ENCODE results near the gene CPSF7.
A peak's percentile ranks its signal among the peaks of the same experiment; 100 is the strongest.

The CPSF7 gene

DNA sequence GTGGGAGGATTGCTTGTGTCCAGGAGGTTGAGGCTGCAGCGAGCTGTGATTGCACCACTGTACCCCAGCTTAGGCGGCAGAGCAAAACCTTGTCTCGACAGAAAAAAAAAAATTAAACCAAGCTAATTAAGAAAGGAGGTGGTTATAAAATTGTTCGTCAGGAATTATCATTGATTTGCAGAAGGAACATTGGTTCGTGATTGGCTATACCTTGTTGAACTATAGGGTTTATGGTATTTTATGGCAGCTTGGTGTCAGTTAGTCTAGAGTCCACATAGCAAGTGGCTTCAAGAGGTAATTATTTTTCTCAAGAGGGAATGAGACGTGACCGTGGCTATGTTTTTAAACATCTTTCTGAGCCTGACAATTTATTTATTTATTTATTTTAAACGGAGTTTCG lies 48.9 kb downstream of the CPSF7 start:
- DNase-seq, result no peak

DNA sequence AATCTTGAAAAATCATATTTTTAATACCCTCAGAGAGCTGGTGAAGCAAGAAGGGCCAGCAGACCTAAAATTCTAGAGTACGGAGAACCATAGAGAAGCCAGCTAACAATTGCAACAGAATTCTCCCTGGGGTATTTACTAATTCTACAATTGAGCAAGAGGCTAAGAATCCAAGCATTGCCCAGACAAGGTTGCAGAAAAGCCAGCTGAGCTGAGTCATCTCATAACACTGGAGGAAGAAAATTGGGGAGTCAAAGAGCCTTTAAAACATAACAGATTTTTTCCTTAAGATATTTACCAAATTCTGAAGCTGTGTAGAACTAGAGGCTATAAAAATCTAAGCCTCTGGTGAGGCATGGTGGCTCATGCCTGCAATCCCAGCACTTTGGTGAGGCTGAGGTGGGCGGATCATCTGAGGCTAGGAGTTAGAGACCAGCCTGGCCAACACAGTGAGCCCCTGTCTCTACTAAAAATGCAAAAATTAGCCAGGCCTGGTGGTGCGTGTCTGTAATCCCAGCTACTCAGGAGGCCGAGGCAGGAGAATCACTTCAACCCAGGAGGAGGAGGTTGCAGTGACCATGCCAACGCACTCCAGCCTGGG lies 51.0 kb downstream of the CPSF7 start:
- DNase-seq, result peak; percentile 44

DNA sequence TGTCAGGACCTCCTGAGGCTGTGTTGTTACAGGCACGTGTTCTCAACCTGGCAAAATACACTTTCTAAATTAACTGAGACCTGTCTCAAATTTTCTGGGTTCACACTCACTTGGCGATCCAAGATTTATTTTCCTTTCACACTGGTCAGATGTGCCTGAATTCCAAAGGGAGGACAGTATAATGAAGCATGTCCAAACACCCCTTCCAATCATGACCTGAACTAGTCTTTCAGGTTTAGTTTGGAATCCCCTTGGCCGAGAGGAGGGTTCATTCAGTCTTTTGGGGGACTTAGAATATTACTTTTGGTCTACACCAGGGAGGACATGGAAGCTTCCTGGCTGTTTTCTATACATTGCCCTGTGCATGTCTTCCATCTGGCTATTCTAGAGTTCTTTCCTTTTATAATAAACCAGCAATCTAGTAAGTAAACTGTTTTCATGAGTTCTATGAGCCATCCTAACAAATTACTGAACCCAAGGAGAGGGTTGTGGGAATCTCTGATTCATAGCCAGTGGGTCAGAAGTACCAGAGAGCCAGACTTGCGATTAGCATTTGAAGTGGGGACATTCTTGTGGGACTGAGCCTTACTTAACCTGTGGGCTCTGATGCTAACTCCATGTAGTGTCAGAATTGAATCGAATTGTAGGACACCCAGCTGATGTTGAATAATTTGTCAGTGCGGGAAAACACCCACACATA lies 52.2 kb downstream of the CPSF7 start:
- DNase-seq, result no peak

DNA sequence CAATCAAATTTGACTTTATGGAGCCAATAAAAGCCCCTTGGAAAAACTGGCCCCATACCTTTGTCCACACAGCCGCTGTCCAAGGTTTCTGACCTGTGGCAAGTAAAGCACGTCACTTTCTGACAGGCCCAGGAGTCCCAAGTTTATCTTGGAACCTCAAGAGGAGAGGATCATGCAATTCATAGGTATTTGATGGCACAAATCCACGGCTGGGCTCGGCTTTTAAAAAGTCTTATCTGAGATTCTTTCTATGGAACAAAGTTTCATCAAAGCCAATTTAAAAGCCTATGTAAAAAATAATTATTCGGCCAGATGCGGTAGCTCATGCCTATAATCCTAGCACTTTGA lies 54.0 kb downstream of the CPSF7 start:
- no peak for DNase-seq

DNA sequence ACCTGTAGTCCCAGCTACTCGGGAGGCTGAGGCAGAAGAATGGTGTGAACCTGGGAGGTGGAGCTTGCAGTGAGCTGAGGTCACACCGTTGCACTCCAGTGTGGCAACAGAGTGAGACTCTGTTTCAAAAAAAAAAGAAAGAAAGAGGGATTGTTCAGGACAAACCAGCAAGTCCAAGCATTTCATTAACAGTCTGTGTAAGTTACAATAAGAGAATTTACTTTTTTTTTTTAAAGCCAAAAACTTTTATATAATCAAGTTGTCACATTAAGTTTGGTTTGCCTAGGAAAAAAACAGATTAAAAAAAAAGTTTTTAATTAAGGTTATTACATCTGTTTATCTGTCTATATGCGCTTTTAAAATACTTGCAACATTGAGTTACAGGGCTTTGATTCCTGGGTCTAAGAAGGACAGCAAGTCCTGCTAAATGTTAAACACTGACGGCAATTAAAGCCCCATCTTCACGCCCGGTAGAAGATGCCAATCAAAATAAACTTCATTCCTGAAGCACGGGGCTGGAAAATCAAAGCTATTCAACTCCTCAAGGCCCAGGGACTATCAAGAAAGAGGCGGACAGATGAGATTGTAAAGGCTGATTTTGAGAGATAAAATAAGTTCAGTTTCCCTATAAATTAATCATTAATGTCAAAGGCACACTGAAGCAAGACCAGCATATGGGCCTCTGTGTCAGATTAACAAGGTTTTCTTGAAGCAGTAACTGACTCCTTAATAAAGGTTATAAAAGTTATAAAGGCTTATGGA lies 56.9 kb downstream of the CPSF7 start:
- no peak for DNase-seq

DNA sequence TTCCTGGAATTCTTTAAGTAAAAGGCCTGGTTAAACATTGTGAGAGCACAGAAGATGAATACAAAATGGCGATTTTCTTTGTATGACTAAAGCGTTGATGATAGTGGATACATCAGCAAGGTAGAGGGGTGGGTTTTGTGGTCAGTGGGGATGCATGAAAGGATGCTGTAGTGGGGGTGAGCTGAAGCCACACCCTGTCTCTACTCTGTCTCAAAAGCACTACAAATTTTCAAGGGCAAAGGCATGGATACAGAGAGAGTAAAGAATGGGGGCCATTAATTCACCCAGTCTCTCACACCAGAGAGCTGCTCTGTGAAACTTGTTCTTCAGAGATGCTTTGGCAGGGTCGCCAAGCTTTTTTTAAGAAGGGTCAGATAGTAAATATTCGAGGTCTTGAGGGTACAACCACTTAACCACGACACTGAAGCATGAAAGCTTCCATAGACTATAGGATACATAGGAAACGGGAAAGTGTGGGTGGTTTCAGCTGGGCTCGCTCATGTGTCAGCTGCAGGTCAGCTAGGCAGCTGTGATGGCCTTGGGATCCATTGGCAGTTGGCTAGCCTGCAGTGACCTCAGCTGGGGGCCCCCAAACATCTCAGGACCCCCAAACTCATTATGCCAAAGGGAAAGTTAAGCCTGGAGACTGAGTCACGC lies 59.3 kb downstream of the CPSF7 start:
- no peak for DNase-seq

DNA sequence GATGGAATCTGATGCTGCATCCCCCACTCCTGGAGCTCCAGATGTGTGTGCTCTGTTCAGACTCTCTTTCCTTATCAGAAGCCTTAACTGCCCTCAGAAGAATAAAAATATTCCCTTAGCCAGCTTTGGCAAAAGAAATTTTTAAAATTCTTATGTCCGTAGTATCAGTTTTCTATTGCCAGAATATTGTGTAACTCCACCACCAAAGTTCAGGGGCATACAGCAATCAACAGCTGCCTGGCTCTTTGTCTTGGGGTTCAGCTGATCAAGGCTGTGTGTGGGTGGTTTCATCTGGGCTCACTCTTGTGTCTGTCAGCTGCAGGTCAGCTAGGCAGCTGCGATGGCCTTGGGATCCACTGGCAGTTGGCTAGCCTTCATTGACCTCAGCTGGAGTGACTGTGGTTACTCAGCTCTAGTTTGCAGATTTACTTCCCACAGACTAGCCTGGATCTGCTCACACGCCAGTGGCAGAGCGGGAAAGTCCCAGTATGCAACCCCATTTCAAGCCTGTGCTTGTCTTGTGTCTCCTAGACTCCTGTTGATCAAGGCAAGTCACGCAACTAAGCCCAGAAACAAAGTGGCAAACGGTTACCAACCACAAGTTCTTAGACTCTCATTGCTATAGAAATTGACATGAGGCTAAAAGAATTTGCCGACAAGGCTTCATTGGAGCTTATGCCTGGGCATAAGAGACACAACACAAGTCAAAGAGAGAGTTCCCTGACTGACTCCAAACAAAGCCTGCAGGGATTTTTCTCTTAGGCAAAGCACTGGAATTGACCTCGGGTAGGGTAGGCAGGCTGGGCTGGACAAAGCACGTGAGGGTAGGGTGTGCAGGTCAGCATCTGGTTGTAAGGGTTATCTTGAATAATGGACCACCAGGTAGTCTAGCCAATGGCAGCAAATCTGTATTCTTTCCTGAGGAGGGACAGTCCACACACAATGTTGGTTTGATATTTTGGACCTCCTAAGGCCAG lies 60.1 kb downstream of the CPSF7 start:
- no peak for DNase-seq

DNA sequence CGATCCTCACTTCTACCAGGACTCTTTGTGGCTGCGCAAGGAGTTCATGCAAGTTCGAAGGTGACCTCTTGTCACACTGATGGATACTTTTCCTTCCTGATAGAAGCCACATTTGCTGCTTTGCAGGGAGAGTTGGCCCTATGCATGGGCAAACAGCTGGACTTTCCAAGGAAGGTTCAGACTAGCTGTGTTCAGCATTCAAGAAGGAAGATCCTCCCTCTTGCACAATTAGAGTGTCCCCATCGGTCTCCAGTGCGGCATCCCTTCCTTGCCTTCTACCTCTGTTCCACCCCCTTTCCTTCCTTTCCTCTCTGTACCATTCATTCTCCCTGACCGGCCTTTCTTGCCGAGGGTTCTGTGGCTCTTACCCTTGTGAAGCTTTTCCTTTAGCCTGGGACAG lies 61.1 kb downstream of the CPSF7 start:
- DNase-seq, result no peak

DNA sequence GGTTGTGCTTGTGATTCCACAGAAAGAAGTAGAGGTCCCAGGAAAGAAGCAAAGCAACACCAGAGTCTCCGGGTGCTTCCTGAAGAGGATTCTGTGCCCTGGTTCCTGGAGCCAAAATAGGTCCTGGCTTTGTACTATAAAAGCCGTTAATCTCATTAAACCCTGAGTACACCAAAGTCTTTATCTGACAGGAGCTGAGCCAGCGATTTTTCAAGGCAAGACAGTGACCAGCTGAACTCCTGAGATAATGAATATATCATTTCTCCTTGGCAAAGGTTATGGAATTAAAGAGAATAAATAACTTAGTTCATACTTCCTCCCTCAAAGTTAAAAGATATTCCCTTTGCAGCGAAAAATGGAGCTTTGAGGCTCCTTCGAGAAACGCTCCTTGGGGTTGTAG lies 62.4 kb downstream of the CPSF7 start:
- no peak for DNase-seq

DNA sequence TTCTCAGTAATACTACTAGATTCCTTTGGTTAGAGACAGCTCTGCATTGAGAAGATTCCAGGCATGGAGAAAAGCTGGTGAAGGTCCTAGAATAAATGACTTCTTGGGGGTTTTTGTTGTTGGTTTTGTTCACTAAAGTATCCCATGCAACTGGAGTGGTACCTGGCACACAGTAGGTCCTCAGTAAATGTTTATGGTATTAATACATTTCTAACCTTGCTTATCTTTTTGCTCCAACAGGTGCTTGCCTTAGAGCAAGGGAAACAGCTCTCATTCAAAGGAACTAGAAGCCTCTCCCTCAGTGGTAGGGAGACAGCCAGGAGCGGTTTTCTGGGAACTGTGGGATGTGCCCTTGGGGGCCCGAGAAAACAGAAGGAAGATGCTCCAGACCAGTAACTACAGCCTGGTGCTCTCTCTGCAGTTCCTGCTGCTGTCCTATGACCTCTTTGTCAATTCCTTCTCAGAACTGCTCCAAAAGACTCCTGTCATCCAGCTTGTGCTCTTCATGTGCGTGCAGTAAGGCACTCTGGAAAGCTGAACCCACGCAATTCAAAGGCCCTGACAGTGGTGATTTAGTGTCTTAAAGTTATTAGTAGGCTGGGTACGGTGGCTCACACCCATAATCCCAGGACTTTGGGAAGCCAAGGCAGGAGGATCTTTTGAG lies 65.6 kb downstream of the CPSF7 start:
- DNase-seq, result no peak

DNA sequence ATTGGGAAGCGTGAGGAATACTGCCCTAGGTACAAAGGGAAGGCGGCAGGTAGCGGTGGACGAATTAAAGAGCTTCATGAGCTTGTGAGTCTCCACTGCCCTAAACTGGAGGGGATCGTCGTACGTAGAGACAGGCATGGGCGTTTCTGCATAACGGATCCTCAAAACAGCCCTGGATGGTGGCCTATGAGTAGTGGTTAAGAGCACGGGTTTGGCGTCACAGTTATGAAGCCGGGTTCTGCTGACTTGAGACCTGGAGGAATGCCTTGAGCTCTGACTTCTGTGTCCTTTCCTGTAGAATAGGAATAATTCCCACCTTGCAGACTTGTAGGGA lies 67.3 kb downstream of the CPSF7 start:
- DNase-seq, result no peak

DNA sequence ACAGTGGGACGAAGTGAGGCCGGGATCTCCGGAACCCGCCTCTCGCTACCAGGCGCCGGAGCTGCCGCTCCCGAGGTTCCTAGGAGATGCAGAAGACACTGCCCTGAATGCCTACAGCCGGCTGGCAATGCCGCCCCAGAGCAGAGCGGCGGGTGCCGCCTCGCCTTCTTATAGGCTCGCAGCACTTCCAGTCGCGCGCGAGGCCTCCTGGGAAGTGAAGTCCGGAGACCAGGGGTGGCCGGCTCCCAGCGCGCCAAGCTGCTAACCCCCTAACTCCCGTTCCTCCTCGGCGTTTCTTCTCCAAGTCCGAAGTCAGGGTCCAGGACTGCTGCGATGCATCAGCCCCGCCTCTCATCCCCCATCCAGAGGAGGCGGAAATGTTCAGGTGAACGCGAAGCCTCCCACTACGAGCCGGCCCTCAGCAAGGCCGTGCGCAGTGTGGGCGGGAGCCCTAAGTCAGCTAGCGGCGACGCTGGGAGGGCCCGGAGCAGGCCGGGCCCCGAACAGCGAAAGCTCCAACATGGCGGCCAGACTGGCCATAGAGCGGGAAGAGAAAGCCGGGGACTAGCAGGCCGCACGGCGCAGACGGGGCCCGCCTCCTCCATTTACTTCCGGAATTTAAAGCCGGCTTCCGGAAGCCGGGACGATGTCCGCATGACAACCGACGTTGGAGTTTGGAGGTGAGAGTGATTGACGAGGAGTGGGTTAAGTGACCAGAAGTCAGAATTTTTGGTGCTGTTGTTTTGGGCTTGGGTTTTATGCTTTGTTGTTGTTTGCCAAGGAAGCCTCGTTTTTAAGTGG lies 67.8 kb downstream of the CPSF7 start, which contains the start of the genes CYB561A3 and TMEM138:
CYB561A3 (minus strand) TSS at position 142 of the 801 bp plus-strand sequence. CDS start 5,169 bp downstream, outside the sequence.
TMEM138 (plus strand) TSS at position 634 of the 801 bp plus-strand sequence. CDS start 2,017 bp downstream, outside the sequence.
- DNase-seq, result peak; percentile 91

DNA sequence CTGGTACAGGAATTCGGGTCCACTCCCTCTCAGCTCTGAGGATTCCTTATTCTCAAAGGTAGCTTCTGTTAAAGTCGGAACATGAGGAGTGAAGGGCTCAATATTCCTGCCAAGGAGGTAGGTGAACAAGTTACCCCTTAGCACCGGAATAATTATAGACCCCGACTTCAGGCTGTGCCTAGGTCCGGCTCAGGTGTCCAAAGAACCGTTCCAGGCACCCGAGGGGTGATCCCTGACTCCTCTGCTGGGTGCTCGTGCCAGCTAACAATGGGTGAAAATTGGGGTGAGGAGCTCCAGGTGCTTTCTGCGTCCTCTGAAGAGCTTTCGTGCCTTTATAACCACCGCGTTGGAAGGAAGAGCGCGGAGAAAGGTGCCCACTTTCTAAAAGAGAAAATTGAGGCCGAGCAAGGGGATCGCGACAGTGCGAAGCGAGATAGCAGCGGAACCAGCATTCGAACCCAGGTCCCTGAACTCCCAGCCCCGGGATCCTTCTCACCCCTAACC lies 68.5 kb downstream of the CPSF7 start:
- DNase-seq, result no peak

DNA sequence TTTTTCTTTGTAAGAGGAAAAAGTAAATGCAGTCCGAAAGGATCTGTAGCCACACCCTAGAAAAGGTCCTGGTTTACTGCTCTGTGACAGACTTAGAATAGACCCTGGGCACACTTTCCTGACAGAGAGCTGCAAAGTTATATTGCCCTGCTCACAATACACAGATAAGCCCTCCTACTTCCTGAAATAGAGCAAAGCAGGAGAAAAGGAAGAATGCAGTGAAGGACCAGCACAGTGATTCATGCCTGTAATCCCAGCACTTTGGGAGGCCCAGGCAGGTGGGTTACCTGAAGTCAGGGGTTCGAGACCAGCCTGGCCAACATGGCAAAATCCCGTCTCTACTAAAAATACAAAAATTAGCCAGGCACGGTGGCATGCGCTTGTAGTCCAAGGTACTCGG lies 70.3 kb downstream of the CPSF7 start:
- DNase-seq, result no peak

DNA sequence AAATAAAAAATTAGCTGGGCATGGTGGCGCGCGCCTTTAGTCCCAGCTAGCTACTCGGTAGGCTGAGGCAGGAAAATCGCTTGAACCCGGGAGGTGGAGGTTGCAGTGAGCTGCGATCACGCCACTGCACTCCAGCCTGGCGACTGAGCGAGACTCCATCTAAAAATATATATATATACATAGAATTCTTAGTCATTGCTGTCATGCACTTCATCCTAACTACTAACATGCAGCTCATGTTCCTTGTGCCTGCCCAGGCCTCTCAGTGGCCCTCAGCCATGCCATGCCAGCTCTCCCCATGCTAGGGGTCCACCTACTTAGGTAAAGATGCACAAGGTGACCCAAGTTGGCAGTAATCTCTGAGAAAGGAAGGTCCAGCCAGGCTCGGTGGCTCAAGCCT lies 71.2 kb downstream of the CPSF7 start:
- DNase-seq, result no peak

DNA sequence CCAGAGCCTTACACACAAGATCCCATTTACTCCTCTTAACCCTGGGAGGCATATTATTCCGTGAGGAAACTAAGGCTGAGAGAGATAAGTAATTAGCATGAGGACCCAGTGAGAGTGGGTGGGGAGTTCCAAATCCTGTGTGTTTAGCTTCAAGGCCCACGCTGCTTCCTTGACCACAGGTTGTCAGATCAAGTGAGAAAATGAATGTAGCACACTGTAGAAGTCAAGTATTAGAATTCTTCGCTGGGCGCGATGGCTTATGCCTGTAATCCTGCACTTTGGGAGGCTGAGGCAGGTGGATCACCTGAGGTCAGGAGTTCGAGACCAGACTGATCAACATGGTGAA lies 71.9 kb downstream of the CPSF7 start:
- DNase-seq, result no peak

DNA sequence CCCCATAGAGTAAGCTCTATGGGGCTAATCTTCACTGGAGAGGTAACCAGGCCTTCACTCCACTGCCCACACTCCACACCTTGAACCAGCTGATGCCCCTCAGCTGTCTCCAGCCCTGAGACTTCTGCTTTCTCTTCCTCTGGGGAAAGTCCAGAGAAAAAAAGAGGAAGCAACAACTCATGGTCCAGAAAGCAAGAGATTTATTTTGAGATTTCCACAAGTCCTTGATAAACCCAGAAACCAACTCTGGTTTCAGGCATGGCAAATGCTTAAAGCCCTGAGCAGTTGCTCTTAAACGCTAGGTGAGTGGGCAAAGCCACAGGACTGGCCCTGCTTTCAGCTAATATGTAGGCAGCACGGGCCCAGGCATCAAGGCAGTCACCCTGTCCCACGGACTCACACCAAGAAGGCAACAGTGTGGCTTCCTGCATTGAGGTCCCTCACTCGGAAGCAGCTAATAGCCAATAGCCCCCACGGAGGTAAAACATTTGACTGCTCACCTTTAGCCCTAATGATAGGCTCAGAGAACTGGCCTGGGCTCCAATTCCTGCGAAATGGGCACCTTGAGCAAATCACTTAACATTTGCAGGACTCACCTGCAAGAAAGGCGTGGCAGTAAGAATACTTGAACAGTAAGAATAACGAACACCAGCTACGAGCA lies 72.4 kb downstream of the CPSF7 start:
- DNase-seq, result no peak

DNA sequence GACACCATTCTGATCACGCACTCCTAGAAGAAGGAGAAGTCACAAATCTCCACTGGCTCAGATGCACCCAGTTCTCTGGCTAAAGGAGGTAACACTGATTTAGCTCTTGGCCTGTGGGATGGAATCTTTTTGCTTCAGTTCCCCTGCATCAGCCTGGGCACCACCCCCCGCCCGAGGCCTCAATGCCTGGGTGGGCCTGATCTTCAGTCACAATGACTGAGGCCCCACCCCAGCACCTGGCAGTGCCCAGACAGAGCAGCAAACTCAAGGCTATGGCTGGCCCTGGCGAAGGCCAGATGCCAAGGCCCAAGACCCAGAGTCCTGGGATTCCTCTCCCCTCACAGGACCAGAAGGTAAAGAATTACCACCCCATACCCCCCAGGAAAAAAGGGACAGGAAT lies 73.1 kb downstream of the CPSF7 start:
- DNase-seq, result no peak

DNA sequence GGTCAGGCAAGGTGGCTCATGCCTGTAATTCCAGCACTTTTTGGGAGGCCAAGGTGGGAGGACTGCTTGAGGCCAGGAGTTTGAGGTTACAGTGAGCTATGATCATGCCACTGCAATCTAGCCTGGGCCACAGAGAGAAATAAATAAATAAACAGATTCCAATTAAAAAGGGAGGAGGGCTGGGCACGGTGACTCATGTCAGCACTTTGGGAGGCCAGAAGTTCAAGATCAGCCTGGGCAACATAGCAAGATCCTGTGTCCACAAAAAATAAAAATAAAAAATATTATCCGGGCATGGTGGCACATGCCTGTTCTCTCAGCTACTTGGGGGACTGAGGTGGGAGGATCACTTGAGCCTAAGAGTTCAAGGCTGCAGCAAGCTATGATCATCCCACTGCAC lies 75.6 kb downstream of the CPSF7 start:
- no peak for DNase-seq
